Adipose tissue (tissue), 3 donors: ENCODE measurements around the gene SPATA45. TPM values are rescaled to one million over a fixed set of nuclear protein-coding genes. Genes with fewer than 3 reads are reported as not detected.

Source experiments
- H3K27ac ChIP-seq: one replicate; pipeline ENCODE4 v1.5.1; 2013; ENCODE audit warnings: low read depth, low read length
- WGBS, 3 donors: extraction: QIAGEN DNeasy Blood & Tissue Kit; methylation state at CpG; one replicate each; pipeline ENCODE4 v1.1.7; 2013; 5-methylcytosine and 5-hydroxymethylcytosine counted together
- polyA plus RNA-seq, 3 donors: library from polyadenylated mRNA; stranded (reverse); fragments of 200-250 nt; gene quantifications; one replicate each; pipeline ENCODE4 v1.2.3, GENCODE V29; 2013
- donor health status: healthy with polysubstance abuse.
- donor health status: Bipolar disorder and iron deficiency.
- donor health status: healthy.

The SPATA45 gene
- polyA plus RNA-seq, 3 donors: not detected

DNA sequence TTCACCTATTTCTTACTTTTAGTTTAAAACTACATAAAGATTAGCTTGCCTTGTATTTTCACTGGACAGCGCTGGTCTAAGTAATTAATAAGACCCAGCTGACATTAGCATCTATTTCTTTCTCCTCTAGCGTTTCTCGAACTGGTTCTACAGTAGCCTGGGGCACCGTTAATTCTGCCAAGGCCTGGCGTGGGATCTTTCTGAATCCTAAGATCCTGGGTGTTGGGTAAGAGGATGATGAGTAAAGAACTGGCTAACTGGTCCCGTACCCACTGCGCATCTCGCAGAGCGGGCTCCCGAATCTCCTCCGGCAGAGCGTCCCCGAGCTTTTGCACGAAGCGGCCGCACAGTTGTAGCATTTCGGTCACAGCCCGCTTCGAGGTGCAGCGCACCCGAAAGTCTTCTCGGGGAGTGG is 56.2 kb downstream of the SPATA45 start:
- WGBS, 3 donors: 0 to 1% (median 0%) methylated on average over 22 of the region's 22 CpGs
- no peak overlapping the region for H3K27ac ChIP-seq

DNA sequence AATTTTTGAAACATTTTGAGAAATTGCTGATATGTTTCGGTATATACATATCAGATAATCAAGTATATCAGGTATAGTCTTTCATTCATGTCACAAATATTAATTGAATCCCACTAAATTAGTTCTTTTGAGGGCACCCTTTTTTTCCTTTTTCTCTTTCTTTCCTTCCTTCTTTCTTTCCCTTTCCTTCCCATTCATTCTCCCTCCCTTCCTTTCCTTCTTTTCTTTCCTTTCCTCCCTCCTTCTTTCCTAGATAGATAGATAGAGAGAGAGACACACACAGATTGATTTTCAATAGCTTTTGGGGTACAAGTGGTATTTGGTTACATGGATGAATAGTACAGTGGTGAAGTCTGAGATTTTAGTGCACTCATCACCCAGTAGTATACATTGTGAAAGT is 61.6 kb downstream of the SPATA45 start:
- WGBS, 3 donors: 97 to 100% (median 98%) methylated on average over 1 of the region's 1 CpG
- no peak overlapping the region for H3K27ac ChIP-seq

DNA sequence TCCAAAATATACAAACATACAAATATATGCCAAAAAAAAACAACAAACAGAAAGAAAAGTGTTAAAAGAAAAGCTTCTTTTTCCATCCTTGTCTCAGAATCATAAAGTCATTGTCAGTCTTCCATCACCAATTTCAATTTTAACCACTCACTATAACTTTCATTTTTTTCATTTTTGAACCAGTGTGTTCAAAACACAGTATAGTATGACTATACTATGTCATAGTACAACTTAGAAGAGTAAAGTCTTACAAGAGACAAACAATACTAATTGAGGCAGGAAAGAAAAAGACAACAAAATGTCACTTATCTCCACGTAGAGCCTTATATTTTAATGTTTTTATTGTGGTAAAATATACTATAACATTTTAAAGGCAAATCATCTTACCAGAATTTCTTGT is 63.5 kb downstream of the SPATA45 start:
- 79 to 87% (median 86%) methylated on average over 1 of the region's 1 CpG for WGBS, 3 donors
- no peak overlapping the region for H3K27ac ChIP-seq

- H3K27ac ChIP-seq: no peak overlapping the region
- 87 to 96% (median 91%) methylated on average over 3 of the region's 3 CpGs for WGBS, 3 donors
These were observed 64.9 kb downstream of the SPATA45 start for GRCh38 chr1:212782422-212783154.

GRCh38 chr1:212781225-212781624 is 66.2 kb downstream of the SPATA45 start:
- H3K27ac ChIP-seq: no peak overlapping the region
- 90 to 94% (median 91%) methylated on average over 2 of the region's 2 CpGs for WGBS, 3 donors

- no peak overlapping the region for H3K27ac ChIP-seq
- WGBS, 3 donors: 89 to 95% (median 93%) methylated on average over 3 of the region's 3 CpGs
These were observed 66.7 kb downstream of the SPATA45 start for GRCh38 chr1:212780759-212781158.

Other genes with a start within 250 kb of the SPATA45 start
- 100 to 1,000 TPM in 1 of 3 donors, 10 to 100 TPM in 2; 25.5 to 267 (median 76.5) TPM for gene ATF3, start 238.9 kb downstream of the SPATA45 start, polyA plus RNA-seq
- gene BATF3, start 147.8 kb downstream of the SPATA45 start, polyA plus RNA-seq: 1 to 10 TPM in 2 of 3 donors, under 1 TPM in 1; 0.85 to 8.8 (median 8.8) TPM
- 10 to 100 TPM in 2 of 3 donors, 1 to 10 TPM in 1; 8.4 to 21.1 (median 20.7) TPM for gene NSL1, start 55.9 kb downstream of the SPATA45 start, polyA plus RNA-seq
- 10 to 100 TPM in 2 of 3 donors, 1 to 10 TPM in 1; 7.8 to 16.3 (median 14.8) TPM for gene TATDN3, start 55.8 kb downstream of the SPATA45 start, polyA plus RNA-seq
- 1 to 10 TPM; 1.3 to 1.6 (median 1.6) TPM for gene FLVCR1, start 10.6 kb upstream of the SPATA45 start, polyA plus RNA-seq
- 1 to 10 TPM in 1 of 3 donors, under 1 TPM in 2; 0.07 to 5.2 (median 0.94) TPM for gene VASH2, start 102.9 kb upstream of the SPATA45 start, polyA plus RNA-seq
- 10 to 100 TPM in 2 of 3 donors, 1 to 10 TPM in 1; 7.5 to 18.6 (median 11.2) TPM for gene ANGEL2, start 168.2 kb upstream of the SPATA45 start, polyA plus RNA-seq
- gene RPS6KC1, start 203.6 kb upstream of the SPATA45 start, polyA plus RNA-seq: 1 to 10 TPM; 3.8 to 6.6 (median 6.2) TPM